ENCODE data around the gene ARSG.

DNA sequence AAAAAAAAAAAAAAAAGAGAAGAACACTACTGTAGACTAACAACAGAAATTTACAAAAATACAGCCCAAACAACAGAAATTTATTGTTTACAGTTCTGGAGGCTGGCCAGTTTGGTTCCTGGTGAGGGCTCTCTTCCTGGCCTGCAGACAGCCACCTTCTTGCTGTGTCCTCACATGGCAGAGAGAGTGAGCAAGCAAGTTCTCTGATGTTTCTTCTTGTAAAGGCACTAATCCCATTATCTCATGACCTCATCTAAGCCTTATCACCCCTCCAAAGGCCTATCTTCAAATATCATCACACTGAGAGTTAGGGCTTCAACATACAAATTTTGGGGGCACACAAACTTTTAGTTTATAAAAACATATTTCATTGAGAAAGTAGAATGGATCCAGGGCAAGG is 7.3 kb downstream of the ARSG start:
- TF ChIP-seq, protein P1, sequence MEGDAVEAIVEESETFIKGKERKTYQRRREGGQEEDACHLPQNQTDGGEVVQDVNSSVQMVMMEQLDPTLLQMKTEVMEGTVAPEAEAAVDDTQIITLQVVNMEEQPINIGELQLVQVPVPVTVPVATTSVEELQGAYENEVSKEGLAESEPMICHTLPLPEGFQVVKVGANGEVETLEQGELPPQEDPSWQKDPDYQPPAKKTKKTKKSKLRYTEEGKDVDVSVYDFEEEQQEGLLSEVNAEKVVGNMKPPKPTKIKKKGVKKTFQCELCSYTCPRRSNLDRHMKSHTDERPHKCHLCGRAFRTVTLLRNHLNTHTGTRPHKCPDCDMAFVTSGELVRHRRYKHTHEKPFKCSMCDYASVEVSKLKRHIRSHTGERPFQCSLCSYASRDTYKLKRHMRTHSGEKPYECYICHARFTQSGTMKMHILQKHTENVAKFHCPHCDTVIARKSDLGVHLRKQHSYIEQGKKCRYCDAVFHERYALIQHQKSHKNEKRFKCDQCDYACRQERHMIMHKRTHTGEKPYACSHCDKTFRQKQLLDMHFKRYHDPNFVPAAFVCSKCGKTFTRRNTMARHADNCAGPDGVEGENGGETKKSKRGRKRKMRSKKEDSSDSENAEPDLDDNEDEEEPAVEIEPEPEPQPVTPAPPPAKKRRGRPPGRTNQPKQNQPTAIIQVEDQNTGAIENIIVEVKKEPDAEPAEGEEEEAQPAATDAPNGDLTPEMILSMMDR (IDR thresholded peaks at IDR 0.05; ENCODE audit: low read length): no peak
- no peak for TF ChIP-seq EZH2 (IDR thresholded peaks at IDR 0.05; ENCODE audit: borderline replicate concordance, low read length)

Measured in OCI-LY1 (cell line).